Endothelial cell of umbilical vein (primary cell): ENCODE results near the gene HERC5. TPM values are rescaled to one million over a fixed set of nuclear protein-coding genes. Genes with fewer than 3 reads are reported as not detected.
A peak's percentile ranks its signal among the peaks of the same experiment; 100 is the strongest.

Experiments used
- BruUV-seq: library from RNA; stranded (reverse); fragments of 400-500 nt; replicated peaks from 2 replicates; lab custom pipeline; 2021; lab: Mats Ljungman, UMichigan
- CTCF ChIA-PET: fragments of 300-600, 350-600 bp; sonication (Branson Sonifier 250); formaldehyde crosslinking; loops from one replicate; lab custom pipeline; 2021; ENCODE audit warnings: antibody characterized with exemption, inconsistent platforms; lab: Charles Lee
- POLR2A ChIA-PET: fragments of 300-600, 350-600 bp; sonication (Branson Sonifier 250); formaldehyde crosslinking; loops from one replicate; lab custom pipeline; 2021; ENCODE audit warnings: antibody characterized with exemption, inconsistent platforms; lab: Charles Lee
- DNase-seq: peaks from one replicate; pipeline ENCODE4 v3.0.0-alpha.2; 2011; ENCODE audit warnings: low read depth, low spot score
- FAIRE-seq: peaks from 2 replicates; lab custom pipeline; 2011; peaks lifted over from hg19 to GRCh38; lab: Jason Lieb, UNC
- H2AFZ ChIP-seq: 2 replicates; pipeline ENCODE4 v1.6.0; 2012; ENCODE audit warnings: low read depth, low read length, control low read depth, inconsistent platforms
- H3K27ac ChIP-seq: 2 replicates; pipeline ENCODE4 v1.5.1; 2011; ENCODE audit warnings: low read depth, mild to moderate bottlenecking, control low read depth, low read length, moderate library complexity; ENCODE audit not compliant: insufficient read depth
- H3K27me3 ChIP-seq, 2 experiments: 2 replicates each; pipeline versions ENCODE4 v1.6.0 to v1.6.1; 2011; ENCODE audit warnings: low read length in 2 of 2, mixed read lengths in 1 of 2; ENCODE audit not compliant: control insufficient read depth in 2 of 2, insufficient read depth in 2 of 2
- H3K36me3 ChIP-seq, 2 experiments: 2 replicates in 1 of 2; 3 replicates in 1 of 2; pipeline ENCODE4 v1.5.1; 2011; ENCODE audit warnings: low read length in 2 of 2, mild to moderate bottlenecking in 1 of 2, moderate library complexity in 1 of 2; ENCODE audit not compliant: control insufficient read depth in 2 of 2, insufficient read depth in 2 of 2; ENCODE audit errors: extremely low read depth in 1 of 2
- H3K4me1 ChIP-seq: 3 replicates; pipeline ENCODE4 v1.5.1; 2011; ENCODE audit warnings: mild to moderate bottlenecking, low read length; ENCODE audit not compliant: control insufficient read depth, insufficient read depth; ENCODE audit errors: extremely low read depth
- H3K4me2 ChIP-seq: 2 replicates; pipeline ENCODE4 v1.6.1; 2011; ENCODE audit warnings: low read length, control low read depth, mixed read lengths; ENCODE audit not compliant: insufficient read depth
- H3K4me3 ChIP-seq, 3 experiments: fragments of 200-600 bp in 1 of 3; sonication (generic), shearing (Covaris generic) in 1 of 3; replicated peaks in 1 of 3; 2 replicates each; pipeline ENCODE4 v1.5.1; 2011 to 2016; ENCODE audit warnings: control low read depth in 3 of 3, low read length in 3 of 3, mild to moderate bottlenecking in 2 of 3, inconsistent platforms in 1 of 3, low read depth in 1 of 3, moderate library complexity in 1 of 3; ENCODE audit not compliant: insufficient read depth in 1 of 3
- H3K79me2 ChIP-seq: 2 replicates; pipeline ENCODE4 v1.6.0; 2012; ENCODE audit warnings: low read length, inconsistent platforms; ENCODE audit not compliant: control insufficient read depth, insufficient read depth
- H3K9ac ChIP-seq: replicated peaks from 2 replicates; pipeline ENCODE3; 2011; ENCODE audit warnings: low read length, control low read depth; ENCODE audit not compliant: insufficient read depth; ENCODE audit errors: extremely low read depth
- H3K9me1 ChIP-seq: replicated peaks from 3 replicates; pipeline ENCODE4 v1.6.0; 2011; ENCODE audit warnings: mild to moderate bottlenecking, low read length; ENCODE audit not compliant: control insufficient read depth, insufficient read depth; ENCODE audit errors: extremely low read depth
- H3K9me3 ChIP-seq: replicated peaks from 2 replicates; pipeline ENCODE4 v1.5.1; 2012; ENCODE audit warnings: low read length, inconsistent platforms; ENCODE audit not compliant: control insufficient read depth, insufficient read depth
- H4K20me1 ChIP-seq: replicated peaks from 2 replicates; pipeline ENCODE3; 2011; ENCODE audit warnings: mild to moderate bottlenecking, low read length; ENCODE audit not compliant: control insufficient read depth, insufficient read depth; ENCODE audit errors: extremely low read depth
- CTCF ChIP-seq, 2 donors: IDR thresholded peaks; 1 replicate in 1 of 2; 2 replicates in 1 of 2; pipeline ENCODE4 v1.5.1; 2011; ENCODE audit warnings: low read length in 2 of 2, mild to moderate bottlenecking in 2 of 2, moderate library complexity in 2 of 2, control low read depth in 1 of 2, inconsistent platforms in 1 of 2, low read depth in 1 of 2; ENCODE audit not compliant: insufficient read depth in 1 of 2; ENCODE audit errors: extremely low read depth in 1 of 2
- EZH2 ChIP-seq: IDR thresholded peaks from 2 replicates; pipeline ENCODE4 v1.6.1; 2012; ENCODE audit warnings: borderline replicate concordance, low read depth, mild to moderate bottlenecking, moderate library complexity, low read length, inconsistent platforms; ENCODE audit not compliant: severe bottlenecking
- FOS ChIP-seq: IDR thresholded peaks from 2 replicates; pipeline ENCODE4 v1.6.1; 2011; ENCODE audit warnings: mild to moderate bottlenecking, low read length, moderate library complexity, borderline replicate concordance; ENCODE audit not compliant: insufficient read depth
- GATA2 ChIP-seq: IDR thresholded peaks from 2 replicates; pipeline ENCODE4 v1.7.0; 2011; ENCODE audit warnings: low read depth, mild to moderate bottlenecking, moderate library complexity, mixed read lengths, low read length; ENCODE audit not compliant: insufficient read length, insufficient read depth
- JUN ChIP-seq: IDR thresholded peaks from 2 replicates; pipeline ENCODE4 v1.6.1; 2011; ENCODE audit warnings: borderline replicate concordance, low read depth; ENCODE audit not compliant: insufficient read length, insufficient read depth
- POLR2AphosphoS5 ChIP-seq: IDR thresholded peaks from 2 replicates; pipeline ENCODE4 v1.6.1; 2012; ENCODE audit warnings: low read depth, mild to moderate bottlenecking, control low read depth, low read length, moderate library complexity; ENCODE audit not compliant: insufficient read depth
- dilution Hi-C: fragments of 300-500 bp; cut with MboI; formaldehyde crosslinking; loops from one replicate; pipeline ENCODE4 v1.15.0; 2019; ENCODE audit warnings: low sequenced_read_pairs; ENCODE audit not compliant: extremely low pct_ligation_motif_present
- intact Hi-C: fragments of 100-400 bp; cut with micrococcal nuclease; formaldehyde crosslinking; loops from one replicate; pipeline ENCODE4 v1.10.0; 2022
- polyA plus RNA-seq, 4 experiments: library from polyadenylated mRNA; depleted of rRNA in 3 of 4; stranded (reverse) in 3 of 4; unstranded in 1 of 4; fragments of >200 nt; gene quantifications; 2 replicates each; pipeline versions ENCODE4 v1.2.1 to v1.2.3, GENCODE V29; 2011 to 2012; ENCODE audit warnings: missing spikeins in 1 of 4
- total RNA-seq: library from RNA; stranded (reverse); gene quantifications from 2 replicates; pipeline ENCODE4 v1.2.3, GENCODE V29; 2021

The HERC5 gene
- total and polyA plus RNA-seq, 2 donors (not counting 3 experiments of a cell fraction or from before 2014, with no cell fraction given): 0.19 to 0.91 TPM

GRCh38 chr4:88528861-88529260 lies 71.9 kb downstream of the HERC5 start:
- DNase-seq (peak; percentile 25), FAIRE-seq (no peak)
- intact Hi-C loops (loop anchor here (1.0 to 5.0 kb wide), 3 partner anchors 130 to 495 kb away; no protein-coding TSS in a partner anchor), dilution Hi-C loops (no loop called here)
- Histone ChIP-seq H3K27ac (no peak overlapping the region), H3K79me2 (peaks cover 6% of the 10 kb centered on the region), H3K4me3 (no peak overlapping the region), H3K4me2 (no peak overlapping the region), H3K9me3 (no peaks in the 10 kb centered on the region), H3K9ac (no peak overlapping the region), H3K4me1 (peaks cover 32% of the 10 kb centered on the region), H3K36me3 (no peaks in the 10 kb centered on the region), H2AFZ (no peak overlapping the region), H3K9me1 (no peaks in the 10 kb centered on the region), H3K27me3 (no peaks in the 10 kb centered on the region), H4K20me1 (no peaks in the 10 kb centered on the region)
- ChIA-PET POLR2A (no interaction called here), CTCF (interaction anchor here (6.8 to 16.6 kb wide), 2 partner anchors 130 to 261 kb away, joined by 72 to 368 read pairs; no protein-coding TSS in a partner anchor)
- BruUV-seq: no TSS peak
- TF ChIP-seq GATA2: no peak
- no peak for TF ChIP-seq FOS
- no peak for TF ChIP-seq POLR2AphosphoS5
- TF ChIP-seq EZH2: no peak
- no peak for TF ChIP-seq CTCF (IDR thresholded peaks at IDR 0.05; ENCODE audit: extremely low read depth in 1 of 2, insufficient read depth in 1 of 2, low read depth in 1 of 2, low read length in 2 of 2)
- TF ChIP-seq JUN: no peak
